ENCODE data around the gene LINC01488. TPM values are rescaled to one million over a fixed set of nuclear protein-coding genes. Genes with fewer than 3 reads are reported as not detected.

The LINC01488 gene
- total RNA-seq, 4 donors from 2014 or later: not detected

GRCh38 chr11:69537126-69537525, 55.7 kb downstream of the LINC01488 start:
- Histone ChIP-seq H3K27me3 (no peaks in the 10 kb centered on the region), H3K9me3 (no peaks in the 10 kb centered on the region), H3K36me3 (no peaks in the 10 kb centered on the region), H3K27ac (no peak overlapping the region), H3K4me3 (no peak overlapping the region), H3K4me1 (peaks cover 0 to 4% (median 0%) of the 10 kb centered on the region in 4 donors)
- intact Hi-C loops (cut with DNase I; ENCODE audit: low total_unique reads): no loop called here
- in situ Hi-C loops (cut with MboI; ENCODE audit: low pct_ligation_motif_present in 1 of 4, low pct_unique_long_range_greater_than_20kb in 1 of 4, low sequenced_read_pairs in 3 of 4): no loop called here
- WGBS, 2 donors (ENCODE audit: low coverage in 1 of 2): 88 to 92% methylated on average over 6 to 10 of the region's 10 CpGs
- TF ChIP-seq CTCF (IDR thresholded peaks at IDR 0.05): no peak
- TF ChIP-seq EP300 (IDR thresholded peaks at IDR 0.05; ENCODE audit: low read depth): no peak
- TF ChIP-seq POLR2AphosphoS5 (IDR thresholded peaks at IDR 0.05): no peak
- TF ChIP-seq POLR2A (IDR thresholded peaks at IDR 0.05): no peak
- no peak for DNase-seq

- no peak for TF ChIP-seq POLR2A (IDR thresholded peaks at IDR 0.05)
- no peak for TF ChIP-seq CTCF (IDR thresholded peaks at IDR 0.05)
- TF ChIP-seq EP300 (IDR thresholded peaks at IDR 0.05; ENCODE audit: low read depth): no peak
- TF ChIP-seq POLR2AphosphoS5 (IDR thresholded peaks at IDR 0.05): no peak
- intact Hi-C loops (cut with DNase I; ENCODE audit: low total_unique reads) (no loop called here), in situ Hi-C loops (cut with MboI; ENCODE audit: low pct_ligation_motif_present in 1 of 4, low pct_unique_long_range_greater_than_20kb in 1 of 4, low sequenced_read_pairs in 3 of 4) (no loop called here)
- no peaks in the 10 kb centered on the region for H3K36me3 ChIP-seq
- no peaks in the 10 kb centered on the region for H3K27me3 ChIP-seq
- peaks cover 0 to 4% (median 0%) of the 10 kb centered on the region in 4 donors for H3K4me1 ChIP-seq
- no peaks in the 10 kb centered on the region for H3K9me3 ChIP-seq
- no peak for DNase-seq
- 91% methylated on average over 12 of the region's 12 CpGs; no CpG with 5 or more reads in 1 of the 2 donors for WGBS, 2 donors (ENCODE audit: low coverage in 1 of 2)
- H3K4me3 ChIP-seq: no peak overlapping the region
- no peak overlapping the region for H3K27ac ChIP-seq
These were observed 56.6 kb downstream of the LINC01488 start for GRCh38 chr11:69537855-69538640.

GRCh38 chr11:69538854-69539253, 57.4 kb downstream of the LINC01488 start:
- in situ Hi-C loops (cut with MboI; ENCODE audit: low pct_ligation_motif_present in 1 of 4, low pct_unique_long_range_greater_than_20kb in 1 of 4, low sequenced_read_pairs in 3 of 4): no loop called here
- WGBS, 2 donors (ENCODE audit: low coverage in 1 of 2): 91% methylated on average over 8 of the region's 8 CpGs; no CpG with 5 or more reads in 1 of the 2 donors
- no peak for DNase-seq

More at GRCh38 chr11:69538854-69539253, 57.4 kb downstream of the LINC01488 start:
- intact Hi-C loops (cut with DNase I; ENCODE audit: low total_unique reads): no loop called here
- Histone ChIP-seq H3K4me3 (no peak overlapping the region), H3K36me3 (no peaks in the 10 kb centered on the region), H3K27me3 (no peaks in the 10 kb centered on the region), H3K9me3 (no peaks in the 10 kb centered on the region), H3K27ac (no peak overlapping the region), H3K4me1 (peaks cover 0 to 4% (median 0%) of the 10 kb centered on the region in 4 donors)
- TF ChIP-seq POLR2A (IDR thresholded peaks at IDR 0.05) (no peak), EP300 (IDR thresholded peaks at IDR 0.05; ENCODE audit: low read depth) (no peak), POLR2AphosphoS5 (IDR thresholded peaks at IDR 0.05) (no peak), CTCF (IDR thresholded peaks at IDR 0.05) (no peak)

Data from transverse colon (tissue), 4 donors.